ENCODE data around the gene KRTAP9-8. TPM values are rescaled to one million over a fixed set of nuclear protein-coding genes. Genes with fewer than 3 reads are reported as not detected.

The KRTAP9-8 gene
- total RNA-seq, 2 experiments from 2014 or later = not detected

DNA sequence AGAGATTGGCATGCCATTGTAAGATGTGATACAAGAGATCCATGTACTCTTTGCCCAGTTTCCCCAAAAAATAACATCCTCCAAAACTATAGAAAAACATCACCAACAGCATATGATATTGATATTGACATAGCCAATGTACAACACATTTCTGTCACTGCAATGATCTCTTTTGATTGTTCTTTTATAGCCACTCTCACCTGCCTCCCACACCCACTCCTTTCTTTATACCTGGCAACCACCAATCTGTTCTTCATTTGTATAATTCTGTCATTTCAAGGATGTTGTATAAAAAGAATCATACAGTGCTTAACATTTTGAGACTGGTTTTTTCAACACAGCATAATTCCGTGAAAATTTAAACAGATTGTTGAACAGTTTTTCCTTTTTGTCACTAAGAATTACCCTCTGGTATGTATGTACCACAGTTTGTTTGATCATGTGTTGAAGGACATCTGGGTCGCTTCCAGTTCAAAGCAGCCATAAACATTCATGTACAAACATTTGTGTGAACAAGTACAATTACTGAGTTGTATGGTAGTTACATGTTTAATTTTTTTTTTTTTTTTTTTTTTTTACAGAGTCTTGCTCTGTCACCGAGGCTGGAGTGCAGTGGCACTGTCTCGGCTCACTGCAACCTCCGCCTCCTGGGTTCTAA, 38.2 kb upstream of the KRTAP9-8 start:
- DNase-seq (no peak), ATAC-seq (ENCODE audit: poor library complexity) (no peak)
- TF ChIP-seq, protein P1, sequence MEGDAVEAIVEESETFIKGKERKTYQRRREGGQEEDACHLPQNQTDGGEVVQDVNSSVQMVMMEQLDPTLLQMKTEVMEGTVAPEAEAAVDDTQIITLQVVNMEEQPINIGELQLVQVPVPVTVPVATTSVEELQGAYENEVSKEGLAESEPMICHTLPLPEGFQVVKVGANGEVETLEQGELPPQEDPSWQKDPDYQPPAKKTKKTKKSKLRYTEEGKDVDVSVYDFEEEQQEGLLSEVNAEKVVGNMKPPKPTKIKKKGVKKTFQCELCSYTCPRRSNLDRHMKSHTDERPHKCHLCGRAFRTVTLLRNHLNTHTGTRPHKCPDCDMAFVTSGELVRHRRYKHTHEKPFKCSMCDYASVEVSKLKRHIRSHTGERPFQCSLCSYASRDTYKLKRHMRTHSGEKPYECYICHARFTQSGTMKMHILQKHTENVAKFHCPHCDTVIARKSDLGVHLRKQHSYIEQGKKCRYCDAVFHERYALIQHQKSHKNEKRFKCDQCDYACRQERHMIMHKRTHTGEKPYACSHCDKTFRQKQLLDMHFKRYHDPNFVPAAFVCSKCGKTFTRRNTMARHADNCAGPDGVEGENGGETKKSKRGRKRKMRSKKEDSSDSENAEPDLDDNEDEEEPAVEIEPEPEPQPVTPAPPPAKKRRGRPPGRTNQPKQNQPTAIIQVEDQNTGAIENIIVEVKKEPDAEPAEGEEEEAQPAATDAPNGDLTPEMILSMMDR (IDR thresholded peaks at IDR 0.05) = no peak
- Histone ChIP-seq H3K9me3 (ENCODE audit: control insufficient read depth in 1 of 2, insufficient read depth in 1 of 2, low read length in 2 of 2) (no peaks in the 10 kb centered on the region), H3K36me3 (ENCODE audit: insufficient read depth, low read length) (no peaks in the 10 kb centered on the region), H3K4me1 (ENCODE audit: insufficient read depth, low read length) (no peaks in the 10 kb centered on the region), H3K27ac (ENCODE audit: low read depth in 1 of 2, low read length in 2 of 2) (no peak overlapping the region), H3K4me3 (ENCODE audit: low read length) (no peak overlapping the region), H3K27me3 (ENCODE audit: control insufficient read depth in 1 of 2, insufficient read depth in 2 of 2, low read length in 2 of 2) (no peaks in the 10 kb centered on the region)
- ChIA-PET CTCF (interaction anchor here (0.7 kb wide), 1 partner anchor 145 kb away, joined by 3 read pairs; no protein-coding TSS in a partner anchor), POLR2A (no interaction called here)
- Mint-ChIP-seq H3K36me3 (ENCODE audit: low read depth) (no peaks in the 10 kb centered on the region), H3K4me3 (no peak overlapping the region), H3K27me3 (no peaks in the 10 kb centered on the region), H3K9me3 (peaks cover 4% of the 10 kb centered on the region), H3K4me1 (ENCODE audit: low read depth) (no peaks in the 10 kb centered on the region), H3K27ac (no peak overlapping the region)
- intact Hi-C loops (cut with DNase I, micrococcal nuclease) = no loop called here

DNA sequence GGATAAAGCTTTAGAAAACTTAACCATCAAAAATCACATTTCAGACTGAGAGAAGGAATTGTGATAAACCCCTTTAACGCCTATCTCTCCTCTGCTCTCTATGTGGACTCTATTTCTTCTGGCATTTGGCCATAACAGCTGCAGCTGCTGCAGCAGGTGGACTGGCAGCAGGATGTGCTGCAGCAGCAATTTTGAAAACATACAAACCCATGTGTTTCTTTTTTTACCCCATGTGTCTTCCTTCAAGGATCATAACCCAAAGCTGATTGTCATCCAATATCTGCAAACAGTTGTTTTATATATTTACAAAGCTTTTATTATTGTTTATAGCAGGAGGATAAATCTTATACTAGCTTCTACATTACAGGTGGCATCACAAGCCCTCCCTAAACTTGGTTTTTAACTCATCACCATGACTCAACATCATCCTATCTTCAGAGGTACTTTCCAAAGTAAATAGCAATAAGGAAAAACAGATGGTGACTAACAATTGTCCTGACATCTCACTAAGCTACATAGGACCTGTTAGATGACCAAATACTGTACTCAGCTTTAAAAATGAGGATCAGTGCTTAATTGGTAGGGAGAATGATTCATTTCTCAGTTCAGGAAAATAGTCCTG, 25.8 kb upstream of the KRTAP9-8 start:
- no peaks in the 10 kb centered on the region for H3K36me3 ChIP-seq (ENCODE audit: insufficient read depth, low read length)
- ATAC-seq (ENCODE audit: poor library complexity) (no peak), DNase-seq (no peak)
- peaks cover 13% of the 10 kb centered on the region for H3K4me1 Mint-ChIP-seq (ENCODE audit: low read depth)
- no peak overlapping the region for H3K27ac ChIP-seq (ENCODE audit: low read depth in 1 of 2, low read length in 2 of 2)
- H3K4me3 ChIP-seq (ENCODE audit: low read length) = no peak overlapping the region
- H3K9me3 ChIP-seq (ENCODE audit: control insufficient read depth in 1 of 2, insufficient read depth in 1 of 2, low read length in 2 of 2) = peaks cover 0 to 7% of the 10 kb centered on the region in 2 experiments
- H3K4me1 ChIP-seq (ENCODE audit: insufficient read depth, low read length) = no peaks in the 10 kb centered on the region
- intact Hi-C loops (cut with DNase I, micrococcal nuclease) = no loop called here
- H3K27me3 Mint-ChIP-seq = peaks cover 31% of the 10 kb centered on the region
- ChIA-PET POLR2A (no interaction called here), CTCF (no interaction called here)
- H3K36me3 Mint-ChIP-seq (ENCODE audit: low read depth) = no peaks in the 10 kb centered on the region
- H3K9me3 Mint-ChIP-seq = no peaks in the 10 kb centered on the region
- no peak overlapping the region for H3K4me3 Mint-ChIP-seq
- TF ChIP-seq, protein P1 (IDR thresholded peaks at IDR 0.05) = no peak
- no peaks in the 10 kb centered on the region for H3K27me3 ChIP-seq (ENCODE audit: control insufficient read depth in 1 of 2, insufficient read depth in 2 of 2, low read length in 2 of 2)
- H3K27ac Mint-ChIP-seq = no peak overlapping the region

DNA sequence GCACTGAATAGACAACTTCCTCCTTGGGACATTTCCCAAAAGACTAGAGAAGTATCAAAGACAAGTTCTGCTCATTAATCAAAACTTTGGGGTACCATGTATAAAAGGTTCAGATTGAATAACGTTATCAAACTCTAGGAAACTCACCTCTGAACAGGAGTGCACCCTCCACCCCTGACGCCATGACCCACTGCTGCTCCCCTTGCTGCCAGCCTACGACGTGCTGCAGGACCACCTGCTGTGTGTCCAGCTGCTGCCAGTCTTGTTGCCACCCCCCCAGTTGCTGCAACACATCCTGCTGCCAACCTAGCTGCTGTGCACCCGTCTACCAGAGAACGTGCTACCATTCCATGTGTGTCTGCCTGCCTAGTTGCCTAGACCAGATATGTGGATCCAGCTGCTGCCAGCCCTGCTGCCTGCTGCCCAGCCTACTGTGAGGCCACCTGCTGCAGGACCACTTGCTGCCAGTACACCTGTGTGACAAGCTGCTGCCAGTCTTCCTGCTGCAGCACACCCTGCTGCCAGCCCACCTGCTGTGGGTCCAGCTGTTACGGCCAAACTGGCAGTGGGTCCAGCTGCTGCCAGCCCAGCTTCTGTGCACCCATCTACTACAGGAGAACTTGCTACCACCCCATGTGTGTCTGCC, 25.2 kb upstream of the KRTAP9-8 start:
- Histone ChIP-seq H3K4me1 (ENCODE audit: insufficient read depth, low read length) (no peaks in the 10 kb centered on the region), H3K9me3 (ENCODE audit: control insufficient read depth in 1 of 2, insufficient read depth in 1 of 2, low read length in 2 of 2) (peaks cover 0 to 7% of the 10 kb centered on the region in 2 experiments), H3K27me3 (ENCODE audit: control insufficient read depth in 1 of 2, insufficient read depth in 2 of 2, low read length in 2 of 2) (no peaks in the 10 kb centered on the region), H3K36me3 (ENCODE audit: insufficient read depth, low read length) (no peaks in the 10 kb centered on the region), H3K27ac (ENCODE audit: low read depth in 1 of 2, low read length in 2 of 2) (no peak overlapping the region), H3K4me3 (ENCODE audit: low read length) (no peak overlapping the region)
- Mint-ChIP-seq H3K9me3 (no peaks in the 10 kb centered on the region), H3K36me3 (ENCODE audit: low read depth) (no peaks in the 10 kb centered on the region), H3K27me3 (peaks cover 31% of the 10 kb centered on the region), H3K27ac (no peak overlapping the region), H3K4me1 (ENCODE audit: low read depth) (peaks cover 13% of the 10 kb centered on the region), H3K4me3 (no peak overlapping the region)
- intact Hi-C loops (cut with DNase I, micrococcal nuclease) = no loop called here
- ChIA-PET CTCF (no interaction called here), POLR2A (no interaction called here)
- DNase-seq (no peak), ATAC-seq (ENCODE audit: poor library complexity) (no peak)
- TF ChIP-seq, protein P1 (IDR thresholded peaks at IDR 0.05) = no peak

All from CD4-positive, alpha-beta T cell (primary cell).